GM13976 (cell line): Measurements from ENCODE around the gene WNT3A.

Source experiments
- DNase-seq: peaks from one replicate; pipeline ENCODE4 v3.0.0; 2012; ENCODE audit warnings: low spot score
- CTCF ChIP-seq: IDR thresholded peaks from 2 replicates; pipeline ENCODE4 v1.5.1; 2012; ENCODE audit warnings: borderline replicate concordance, mild to moderate bottlenecking; ENCODE audit not compliant: insufficient read depth; ENCODE audit errors: extremely low read depth, missing control alignments, control extremely low read depth
- in situ Hi-C: fragments of 300-500 bp; cut with MboI; formaldehyde crosslinking; loops from one replicate; pipeline ENCODE4 v1.12.0; 2022; ENCODE audit warnings: low sequenced_read_pairs, mixed read lengths, inconsistent platforms; ENCODE audit not compliant: unreplicated experiment

WNT3A gene

GRCh38 chr1:228092342-228093049 lies 85.7 kb downstream of the WNT3A start:
- no peak for DNase-seq
- in situ Hi-C loops = no loop called here
- no peak for TF ChIP-seq CTCF

- TF ChIP-seq CTCF = no peak
- DNase-seq = no peak
- in situ Hi-C loops = no loop called here
These were observed 86.5 kb downstream of the WNT3A start for GRCh38 chr1:228093050-228093906.

GRCh38 chr1:228094432-228095016 lies 87.7 kb downstream of the WNT3A start:
- no peak for DNase-seq
- in situ Hi-C loops = no loop called here
- no peak for TF ChIP-seq CTCF

GRCh38 chr1:228095161-228095560 lies 88.4 kb downstream of the WNT3A start:
- DNase-seq = no peak
- in situ Hi-C loops = no loop called here
- no peak for TF ChIP-seq CTCF

GRCh38 chr1:228095938-228096337 lies 89.1 kb downstream of the WNT3A start:
- DNase-seq = no peak
- in situ Hi-C loops = no loop called here
- TF ChIP-seq CTCF = no peak

GRCh38 chr1:228096416-228097332 lies 89.9 kb downstream of the WNT3A start:
- DNase-seq = no peak
- in situ Hi-C loops = no loop called here
- TF ChIP-seq CTCF = no peak
